HG03565 (cell line): ENCODE results near the gene FIBCD1.

ENCODE experiments used
- ATAC-seq: cut with Tn5 transposase; IDR thresholded peaks from one replicate; pipeline ENCODE4 v1.9.1; 2021; ENCODE audit warnings: mild to moderate bottlenecking, moderate library complexity; ENCODE audit not compliant: unreplicated experiment

Gene FIBCD1

DNA sequence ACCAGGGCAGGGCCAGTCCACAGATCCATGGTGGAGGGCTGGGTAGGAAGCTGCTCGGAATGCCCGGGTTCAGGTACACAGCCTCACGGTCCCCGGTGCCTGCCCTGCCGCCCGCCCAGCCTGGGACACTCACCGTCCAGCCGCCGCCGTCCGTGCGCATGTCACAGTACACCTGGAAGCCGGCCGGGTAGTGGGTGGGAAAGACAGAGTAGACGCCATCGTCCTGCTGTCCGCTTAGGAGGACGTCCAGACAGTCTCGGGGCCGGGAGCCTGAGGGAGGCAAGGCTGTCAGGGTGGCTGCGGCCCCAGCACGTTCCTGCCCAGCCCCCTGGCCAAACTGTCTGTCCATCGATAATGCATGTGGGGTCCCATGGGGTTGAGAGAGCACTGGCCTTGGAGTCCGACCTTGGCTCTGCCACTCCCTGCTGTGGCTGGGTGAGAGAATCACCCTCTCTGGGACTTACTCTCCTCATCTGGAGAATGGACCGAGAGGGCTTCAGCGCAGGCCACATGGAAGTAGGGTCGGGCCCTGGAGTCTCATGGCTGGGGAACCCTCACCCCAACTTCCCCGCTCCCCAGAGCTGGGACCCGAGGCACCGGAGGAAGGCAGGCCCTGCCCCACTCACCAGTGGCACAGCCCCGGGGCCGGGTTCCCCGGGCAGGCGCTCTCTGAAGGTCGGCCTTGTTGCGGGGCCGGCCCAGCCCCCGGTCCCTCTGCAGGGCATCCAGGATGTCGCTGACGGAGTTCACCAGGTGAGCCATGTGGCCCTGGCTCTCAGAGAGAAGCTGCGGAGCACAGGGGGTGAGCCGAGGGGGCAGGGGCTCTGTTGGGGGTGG lies 15.2 kb downstream of the FIBCD1 start:
- no peak for ATAC-seq

- no peak for ATAC-seq
Observed at GRCh38 chr9:130922893-130923610, 16.0 kb downstream of the FIBCD1 start.

GRCh38 chr9:130921989-130922892 lies 16.8 kb downstream of the FIBCD1 start:
- ATAC-seq, result no peak

- ATAC-seq, result no peak
Observed at GRCh38 chr9:130921300-130921988, 17.6 kb downstream of the FIBCD1 start.

GRCh38 chr9:130920762-130921299 lies 18.2 kb downstream of the FIBCD1 start:
- no peak for ATAC-seq

DNA sequence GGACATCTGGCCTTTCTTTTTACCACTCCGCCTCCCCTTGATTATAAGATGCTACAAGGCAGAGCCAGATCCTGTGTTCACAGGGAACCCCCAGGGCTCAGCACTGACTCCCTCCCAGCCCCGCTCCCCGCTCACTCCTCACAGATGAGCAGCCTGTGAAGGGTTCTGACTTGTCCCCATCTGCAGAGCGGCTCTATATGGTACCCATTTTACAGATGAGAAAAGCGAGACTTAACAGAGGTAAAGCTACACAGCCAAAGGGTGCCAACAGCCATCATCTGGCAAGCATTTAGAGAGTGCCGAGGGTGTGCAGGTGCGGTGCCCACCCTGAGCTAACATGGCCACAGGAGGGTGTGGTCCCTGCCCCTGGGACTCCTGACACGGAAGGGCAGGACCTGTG lies 18.8 kb downstream of the FIBCD1 start:
- no peak for ATAC-seq

DNA sequence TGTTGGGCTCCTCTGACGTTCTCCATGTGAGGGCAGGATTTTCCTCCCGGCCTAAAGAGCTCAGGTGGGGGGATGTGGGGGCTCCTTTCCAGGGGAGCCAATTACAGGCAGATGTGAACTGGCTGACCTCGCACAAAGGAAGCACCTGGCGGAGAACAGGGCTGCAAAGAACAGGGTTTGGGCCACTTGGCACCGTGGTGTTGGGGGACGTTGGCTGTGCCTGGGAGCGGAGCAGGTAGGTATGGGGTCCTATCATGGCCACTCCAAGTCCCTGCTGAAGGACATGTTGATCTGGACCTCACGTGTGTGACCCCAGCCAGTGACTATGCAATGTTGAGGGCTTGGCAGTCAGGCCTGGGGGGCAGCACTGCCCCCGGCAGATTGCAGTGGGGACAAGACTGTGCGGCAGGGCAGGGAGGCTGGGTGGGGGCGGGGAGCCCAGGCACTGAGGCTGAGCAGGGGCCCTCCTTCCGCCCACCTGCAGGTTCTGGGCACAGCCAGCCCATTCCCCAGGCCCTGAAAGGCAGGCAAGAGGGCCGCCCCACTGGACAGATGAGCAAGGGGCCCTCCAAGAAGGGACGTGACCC lies 19.4 kb downstream of the FIBCD1 start:
- no peak for ATAC-seq

DNA sequence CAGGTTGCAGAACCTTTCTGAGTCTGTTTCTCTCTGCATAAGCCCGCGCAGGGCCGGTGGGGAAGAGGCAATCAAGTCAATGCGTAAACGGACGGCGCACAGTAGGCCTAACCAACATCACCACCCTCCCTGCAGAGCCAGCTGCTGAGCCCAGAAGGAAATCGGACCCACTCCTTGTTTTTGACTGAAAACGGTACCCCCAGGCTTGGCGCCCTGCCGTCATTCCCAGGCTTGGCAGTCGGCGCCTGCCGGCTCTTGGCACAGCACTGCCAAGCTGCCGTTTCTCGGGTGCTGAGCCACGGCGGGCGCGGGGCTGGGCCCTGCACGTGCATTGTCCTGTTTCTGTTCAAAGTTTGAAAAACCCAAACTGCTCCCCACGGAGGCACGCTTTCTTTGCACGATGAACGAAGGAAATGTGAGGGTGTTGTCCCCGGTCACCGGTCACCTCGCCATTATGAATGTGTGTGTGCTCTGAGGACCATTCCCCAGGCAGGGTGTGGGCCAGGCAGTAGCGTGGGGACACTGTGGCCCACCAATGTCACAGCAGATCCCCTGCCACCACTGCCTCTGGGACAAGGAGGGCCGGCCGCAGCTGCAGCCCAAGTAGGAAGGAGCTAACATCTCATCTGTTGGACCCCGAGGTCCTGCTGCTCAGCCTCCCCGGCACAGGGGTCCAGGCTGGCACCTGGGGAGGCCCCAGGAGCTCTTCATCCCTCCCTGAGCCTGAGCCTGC lies 20.1 kb downstream of the FIBCD1 start:
- no peak for ATAC-seq

- no peak for ATAC-seq
Observed at GRCh38 chr9:130918101-130918825, 20.8 kb downstream of the FIBCD1 start.

GRCh38 chr9:130917168-130917960 lies 21.7 kb downstream of the FIBCD1 start:
- ATAC-seq, result no peak

- no peak for ATAC-seq
Observed at GRCh38 chr9:130915096-130915447, 24.0 kb downstream of the FIBCD1 start.

GRCh38 chr9:130914417-130915095 lies 24.5 kb downstream of the FIBCD1 start:
- ATAC-seq, result no peak

- ATAC-seq, result no peak
Observed at GRCh38 chr9:130913599-130914416, 25.2 kb downstream of the FIBCD1 start.

GRCh38 chr9:130912932-130913598 lies 26.0 kb downstream of the FIBCD1 start:
- ATAC-seq, result no peak

- no peak for ATAC-seq
Observed at GRCh38 chr9:130911254-130912049, 27.6 kb downstream of the FIBCD1 start.
